Colonic mucosa (tissue), 4 donors: ENCODE data around the gene EIF4E3. TPM values are rescaled to one million over a fixed set of nuclear protein-coding genes. Genes with fewer than 3 reads are reported as not detected.

ENCODE experiments used
- DNase-seq: peaks from one replicate; pipeline ENCODE4 v3.0.0-alpha.2; 2020
- H3K27ac ChIP-seq: fragments of 200-600 bp; one replicate; pipeline ENCODE4 v1.8.0; 2021
- H3K27me3 ChIP-seq: fragments of 200-600 bp; one replicate; pipeline ENCODE4 v1.8.0; 2021
- H3K36me3 ChIP-seq: fragments of 200-600 bp; one replicate; pipeline ENCODE4 v1.8.0; 2021
- H3K4me1 ChIP-seq: fragments of 200-600 bp; one replicate; pipeline ENCODE4 v1.8.0; 2021; ENCODE audit warnings: mild to moderate bottlenecking
- H3K4me3 ChIP-seq: fragments of 200-600 bp; one replicate; pipeline ENCODE4 v1.8.0; 2021
- H3K9ac ChIP-seq, 2 donors: one replicate each; pipeline ENCODE4 v1.7.0; 2013; ENCODE audit warnings: control low read depth in 2 of 2, low read depth in 2 of 2, low read length in 2 of 2
- H3K9me3 ChIP-seq: fragments of 200-600 bp; one replicate; pipeline ENCODE4 v1.8.0; 2021
- intact Hi-C: fragments of 100-400 bp; cut with DNase I; formaldehyde crosslinking; loops from one replicate; pipeline ENCODE4 v1.14.1; 2022
- total RNA-seq, 2 donors: library from RNA; stranded (reverse); fragmentation: NEBNext Ultra II Directional in 1 of 2; extraction: Animal tissue kit (Norgen Biotek cat#: 25700) in 1 of 2; gene quantifications; one replicate each; pipeline ENCODE4 v1.2.1, GENCODE V29; 2021
- TF ChIP-seq, protein P1 (sequence below): fragments of 200-600 bp; IDR thresholded peaks from one replicate; pipeline ENCODE4 v1.8.0; 2022; ENCODE audit warnings: antibody characterized with exemption, mild to moderate bottlenecking
- donor health status: healthy.
- donor health status: DM: no; HTN: no; CAD: no.
- donor health status: DM: no; HTN: no; CAD: no.

EIF4E3 gene
- total RNA-seq, 2 donors from 2014 or later: 14.5 to 44.2 TPM

DNA sequence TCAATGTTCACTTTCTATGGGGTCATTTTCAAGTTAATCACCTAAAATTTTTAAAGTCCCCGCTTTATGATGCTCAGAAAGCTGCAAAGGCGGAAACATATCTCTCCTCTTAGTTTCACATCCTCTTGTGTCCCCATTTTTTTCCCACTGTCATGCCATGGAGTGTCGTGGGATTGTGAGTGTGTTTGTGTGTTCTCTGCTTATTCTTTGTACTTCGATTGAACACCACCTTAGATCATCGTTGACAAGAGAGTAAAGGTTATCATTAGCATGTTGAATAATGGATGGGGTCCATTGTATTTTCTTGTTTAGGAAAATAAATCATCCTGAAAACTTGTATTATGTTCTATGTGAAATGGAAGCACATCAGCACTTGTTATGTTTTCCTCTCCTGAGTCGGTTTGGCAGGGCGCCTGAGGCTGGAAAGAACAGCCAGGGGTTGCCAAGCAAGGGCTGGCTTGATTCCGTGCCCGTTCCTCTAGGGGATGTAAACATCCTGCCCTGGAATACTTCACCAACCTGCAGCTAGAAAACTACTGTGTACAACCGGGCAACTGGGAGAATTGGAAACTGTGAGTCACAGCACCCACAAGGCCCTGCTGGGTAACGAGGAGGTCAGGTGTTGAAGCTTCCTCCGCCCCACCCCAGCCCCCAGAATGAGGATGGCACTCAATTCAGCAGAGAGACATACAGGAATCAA is 67.2 kb downstream of the EIF4E3 start:
- no peaks in the 10 kb centered on the region for H3K9me3 ChIP-seq
- DNase-seq: peak; percentile 21
- no peak overlapping the region for H3K9ac ChIP-seq
- H3K27me3 ChIP-seq: no peaks in the 10 kb centered on the region
- TF ChIP-seq, protein P1, sequence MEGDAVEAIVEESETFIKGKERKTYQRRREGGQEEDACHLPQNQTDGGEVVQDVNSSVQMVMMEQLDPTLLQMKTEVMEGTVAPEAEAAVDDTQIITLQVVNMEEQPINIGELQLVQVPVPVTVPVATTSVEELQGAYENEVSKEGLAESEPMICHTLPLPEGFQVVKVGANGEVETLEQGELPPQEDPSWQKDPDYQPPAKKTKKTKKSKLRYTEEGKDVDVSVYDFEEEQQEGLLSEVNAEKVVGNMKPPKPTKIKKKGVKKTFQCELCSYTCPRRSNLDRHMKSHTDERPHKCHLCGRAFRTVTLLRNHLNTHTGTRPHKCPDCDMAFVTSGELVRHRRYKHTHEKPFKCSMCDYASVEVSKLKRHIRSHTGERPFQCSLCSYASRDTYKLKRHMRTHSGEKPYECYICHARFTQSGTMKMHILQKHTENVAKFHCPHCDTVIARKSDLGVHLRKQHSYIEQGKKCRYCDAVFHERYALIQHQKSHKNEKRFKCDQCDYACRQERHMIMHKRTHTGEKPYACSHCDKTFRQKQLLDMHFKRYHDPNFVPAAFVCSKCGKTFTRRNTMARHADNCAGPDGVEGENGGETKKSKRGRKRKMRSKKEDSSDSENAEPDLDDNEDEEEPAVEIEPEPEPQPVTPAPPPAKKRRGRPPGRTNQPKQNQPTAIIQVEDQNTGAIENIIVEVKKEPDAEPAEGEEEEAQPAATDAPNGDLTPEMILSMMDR: no peak
- no peak overlapping the region for H3K27ac ChIP-seq
- intact Hi-C loops: loop anchor here (10.0 kb wide), 2 partner anchors 53 to 1593 kb away; no protein-coding TSS in a partner anchor
- H3K4me3 ChIP-seq: no peak overlapping the region
- H3K36me3 ChIP-seq: no peaks in the 10 kb centered on the region
- H3K4me1 ChIP-seq: no peaks in the 10 kb centered on the region

DNA sequence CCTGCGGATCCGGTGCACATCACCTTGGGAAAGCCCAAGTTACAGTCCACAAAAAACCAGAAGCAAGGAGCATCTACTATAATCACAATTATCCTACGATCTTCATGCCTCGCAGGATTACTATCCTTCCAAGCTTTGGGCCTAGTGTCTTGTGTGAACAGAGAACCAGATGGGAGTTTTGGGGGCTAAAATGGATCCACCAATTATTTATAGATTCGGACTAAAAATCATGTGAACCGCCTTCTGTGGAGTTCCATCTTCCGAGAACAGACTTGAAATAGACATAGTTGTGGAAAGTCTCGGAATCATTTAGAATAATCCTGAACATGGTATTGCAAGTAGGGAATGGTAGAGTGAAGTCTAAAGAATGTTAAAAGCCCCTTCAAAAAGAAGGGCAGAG is 70.1 kb downstream of the EIF4E3 start:
- TF ChIP-seq, protein P1: no peak
- intact Hi-C loops: loop anchor here (10.0 kb wide), 2 partner anchors 50 to 1590 kb away; no protein-coding TSS in a partner anchor
- H3K27me3 ChIP-seq: no peaks in the 10 kb centered on the region
- no peak overlapping the region for H3K4me3 ChIP-seq
- H3K9me3 ChIP-seq: no peaks in the 10 kb centered on the region
- H3K36me3 ChIP-seq: no peaks in the 10 kb centered on the region
- no peak overlapping the region for H3K27ac ChIP-seq
- no peak for DNase-seq
- H3K4me1 ChIP-seq: no peaks in the 10 kb centered on the region
- no peak overlapping the region for H3K9ac ChIP-seq

DNA sequence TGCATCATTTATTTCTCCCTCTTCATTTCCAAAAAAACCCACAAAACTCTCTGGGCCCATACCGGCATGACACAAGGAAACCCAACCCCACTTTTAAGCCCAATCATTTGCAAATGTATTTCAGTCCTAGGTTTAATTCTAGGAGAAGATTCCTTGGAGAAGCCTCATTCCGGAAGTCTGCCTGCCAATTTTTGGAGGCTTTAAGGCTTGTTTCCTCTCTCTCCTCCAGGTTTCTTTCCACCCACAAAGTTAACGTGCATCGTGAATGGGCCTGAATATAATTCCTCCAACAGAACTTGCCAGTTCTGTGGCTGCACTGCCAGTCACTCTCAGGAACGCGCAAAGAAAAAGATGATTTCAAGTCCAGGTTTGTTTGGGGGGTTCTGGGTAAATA is 71.8 kb downstream of the EIF4E3 start:
- no peak overlapping the region for H3K27ac ChIP-seq

DNA sequence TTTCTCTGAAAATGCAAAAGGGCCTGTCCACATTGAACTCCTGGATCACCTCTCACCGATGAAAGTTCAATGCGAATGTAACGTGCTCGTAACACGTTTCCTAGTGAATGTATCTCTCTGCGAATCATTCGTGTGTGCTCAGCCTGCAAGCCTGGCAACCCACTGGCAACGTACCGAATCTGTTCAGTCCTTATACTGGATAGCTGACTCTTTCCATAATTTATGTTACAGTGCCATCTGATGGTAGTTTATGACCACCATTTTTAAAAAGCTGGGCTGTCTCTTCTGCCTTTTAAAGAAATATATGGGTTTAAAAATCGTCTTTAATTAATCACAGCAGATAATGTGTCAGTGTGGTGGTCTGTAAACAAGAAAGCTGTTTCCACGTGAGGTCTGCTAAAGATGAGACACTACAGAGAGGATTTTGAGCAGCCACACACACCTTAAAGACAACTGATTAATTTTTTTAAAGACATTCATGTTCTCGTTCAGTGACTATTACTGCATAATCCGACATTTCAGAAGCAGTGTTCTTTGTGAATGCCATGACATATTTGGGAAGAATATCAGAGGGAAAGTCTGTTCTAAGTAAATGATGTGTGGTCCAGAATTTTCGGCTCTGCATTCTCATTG is 72.3 kb downstream of the EIF4E3 start:
- intact Hi-C loops: loop anchor here (5.0 to 10.0 kb wide), 3 partner anchors 48 to 1588 kb away; no protein-coding TSS in a partner anchor
- peak; percentile 32 for DNase-seq
- no peaks in the 10 kb centered on the region for H3K4me1 ChIP-seq
- H3K27ac ChIP-seq: no peak overlapping the region
- no peaks in the 10 kb centered on the region for H3K27me3 ChIP-seq
- no peak overlapping the region for H3K9ac ChIP-seq
- H3K36me3 ChIP-seq: no peaks in the 10 kb centered on the region
- no peaks in the 10 kb centered on the region for H3K9me3 ChIP-seq
- TF ChIP-seq, protein P1: peak; percentile 36
- no peak overlapping the region for H3K4me3 ChIP-seq

More for the DNA sequence above, 71.8 kb downstream of the EIF4E3 start:
- intact Hi-C loops: loop anchor here (5.0 to 10.0 kb wide), 3 partner anchors 49 to 1589 kb away; no protein-coding TSS in a partner anchor
- Histone ChIP-seq H3K9ac (no peak overlapping the region), H3K27me3 (no peaks in the 10 kb centered on the region), H3K9me3 (no peaks in the 10 kb centered on the region), H3K4me3 (no peak overlapping the region), H3K36me3 (no peaks in the 10 kb centered on the region), H3K4me1 (no peaks in the 10 kb centered on the region)
- no peak for DNase-seq
- TF ChIP-seq, protein P1: no peak

DNA sequence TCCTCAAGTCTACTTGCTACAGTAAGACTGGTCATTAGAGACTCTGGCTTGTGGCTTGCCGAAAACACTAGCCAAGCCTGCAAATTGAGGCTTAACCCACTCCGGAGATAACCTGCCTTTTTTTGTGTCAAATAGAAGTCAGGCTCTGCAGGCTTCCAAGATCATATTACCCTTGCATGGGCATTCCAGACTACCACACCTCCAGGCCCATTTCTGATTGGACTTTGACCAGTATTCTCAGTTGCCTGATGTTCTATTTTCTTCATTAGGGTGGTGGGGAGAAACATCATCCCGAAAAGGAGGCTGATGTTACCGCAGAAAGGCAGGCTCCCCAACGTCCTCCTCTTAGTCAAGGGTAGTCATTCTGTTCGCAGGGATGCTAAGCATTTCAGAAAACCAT is 73.6 kb downstream of the EIF4E3 start:
- H3K27ac ChIP-seq: no peak overlapping the region
- no peak for DNase-seq
- no peak overlapping the region for H3K9ac ChIP-seq
- H3K36me3 ChIP-seq: no peaks in the 10 kb centered on the region
- intact Hi-C loops: loop anchor here (5.0 to 10.0 kb wide), 3 partner anchors 47 to 1587 kb away; no protein-coding TSS in a partner anchor
- no peaks in the 10 kb centered on the region for H3K27me3 ChIP-seq
- no peak overlapping the region for H3K4me3 ChIP-seq
- TF ChIP-seq, protein P1: no peak
- no peaks in the 10 kb centered on the region for H3K9me3 ChIP-seq
- H3K4me1 ChIP-seq: no peaks in the 10 kb centered on the region
